Measurements from ENCODE around the gene THRB. TPM values are rescaled to one million over a fixed set of nuclear protein-coding genes. Genes with fewer than 3 reads are reported as not detected.

Gene THRB
- total and polyA plus RNA-seq, 9 of the 15 experiments (the other 6 are each of a cell fraction or from before 2014, with no cell fraction given): 1.7 to 14.9 (median 6.9) TPM

DNA sequence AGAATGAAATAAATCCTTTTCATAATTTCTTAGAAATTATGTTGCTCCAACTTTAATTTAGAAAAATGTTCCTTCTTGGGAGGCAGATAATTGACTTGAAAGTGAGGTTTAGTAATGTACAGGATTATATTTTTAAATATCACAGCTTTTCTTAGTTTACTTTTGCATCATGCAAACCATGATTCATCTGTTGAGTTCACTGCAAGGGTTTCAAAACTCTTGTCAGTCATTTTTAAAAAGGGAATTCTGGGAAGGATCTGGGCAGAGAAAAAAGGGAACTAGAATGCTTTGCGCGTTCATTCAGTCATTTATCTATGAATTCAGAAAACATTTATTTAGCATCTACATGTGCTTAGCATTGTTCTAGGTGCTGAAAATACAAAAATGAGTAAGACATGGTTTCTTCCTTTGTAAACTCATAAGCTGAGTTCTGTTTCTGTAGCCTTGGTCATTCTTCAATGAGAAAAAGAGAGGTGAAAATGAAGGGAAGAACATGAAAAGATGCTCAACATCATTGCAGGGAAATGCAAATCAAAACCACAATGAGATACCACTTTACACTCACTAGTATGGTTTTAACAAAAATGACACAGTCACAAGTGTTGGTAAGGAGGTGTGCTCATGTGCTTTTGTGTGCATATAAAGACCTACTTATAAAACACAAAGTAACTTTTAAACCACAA, 340.5 kb downstream of the THRB start (continued):
- TF ChIP-seq, protein P1, sequence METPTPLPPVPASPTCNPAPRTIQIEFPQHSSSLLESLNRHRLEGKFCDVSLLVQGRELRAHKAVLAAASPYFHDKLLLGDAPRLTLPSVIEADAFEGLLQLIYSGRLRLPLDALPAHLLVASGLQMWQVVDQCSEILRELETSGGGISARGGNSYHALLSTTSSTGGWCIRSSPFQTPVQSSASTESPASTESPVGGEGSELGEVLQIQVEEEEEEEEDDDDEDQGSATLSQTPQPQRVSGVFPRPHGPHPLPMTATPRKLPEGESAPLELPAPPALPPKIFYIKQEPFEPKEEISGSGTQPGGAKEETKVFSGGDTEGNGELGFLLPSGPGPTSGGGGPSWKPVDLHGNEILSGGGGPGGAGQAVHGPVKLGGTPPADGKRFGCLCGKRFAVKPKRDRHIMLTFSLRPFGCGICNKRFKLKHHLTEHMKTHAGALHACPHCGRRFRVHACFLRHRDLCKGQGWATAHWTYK (CRISPR knock-in tag; IDR thresholded peaks at IDR 0.05): no peak
- TF ChIP-seq ELF4 (CRISPR knock-in tag; IDR thresholded peaks at IDR 0.05) (no peak), DIDO1 (tag; IDR thresholded peaks at IDR 0.05; ENCODE audit: low read depth) (no peak), ZNF140 (CRISPR knock-in tag; IDR thresholded peaks at IDR 0.05) (no peak), GABPA (tag; conservative IDR thresholded peaks at IDR 0.05; ENCODE audit: low read depth) (no peak), NFE2L1 (tag; IDR thresholded peaks at IDR 0.05; ENCODE audit: borderline replicate concordance, low read depth) (no peak), CEBPB (tag; IDR thresholded peaks at IDR 0.05) (0 out of 2 replicates have a peak, but pooled peaks have one; percentile 13), ZNF197 (CRISPR knock-in tag; IDR thresholded peaks at IDR 0.05; ENCODE audit: low read depth) (no peak)
- TF ChIP-seq, protein P2, sequence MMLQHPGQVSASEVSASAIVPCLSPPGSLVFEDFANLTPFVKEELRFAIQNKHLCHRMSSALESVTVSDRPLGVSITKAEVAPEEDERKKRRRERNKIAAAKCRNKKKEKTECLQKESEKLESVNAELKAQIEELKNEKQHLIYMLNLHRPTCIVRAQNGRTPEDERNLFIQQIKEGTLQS (IDR thresholded peaks at IDR 0.05): peak; percentile 58; the same call in 1 of the 2 replicates
- TF ChIP-seq, protein P2 (CRISPR knock-in tag; conservative IDR thresholded peaks at IDR 0.05): no peak
- TF ChIP-seq, protein P3, sequence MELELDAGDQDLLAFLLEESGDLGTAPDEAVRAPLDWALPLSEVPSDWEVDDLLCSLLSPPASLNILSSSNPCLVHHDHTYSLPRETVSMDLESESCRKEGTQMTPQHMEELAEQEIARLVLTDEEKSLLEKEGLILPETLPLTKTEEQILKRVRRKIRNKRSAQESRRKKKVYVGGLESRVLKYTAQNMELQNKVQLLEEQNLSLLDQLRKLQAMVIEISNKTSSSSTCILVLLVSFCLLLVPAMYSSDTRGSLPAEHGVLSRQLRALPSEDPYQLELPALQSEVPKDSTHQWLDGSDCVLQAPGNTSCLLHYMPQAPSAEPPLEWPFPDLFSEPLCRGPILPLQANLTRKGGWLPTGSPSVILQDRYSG (tag; conservative IDR thresholded peaks at IDR 0.05; ENCODE audit: low read depth): no peak
- TF ChIP-seq, protein P4, sequence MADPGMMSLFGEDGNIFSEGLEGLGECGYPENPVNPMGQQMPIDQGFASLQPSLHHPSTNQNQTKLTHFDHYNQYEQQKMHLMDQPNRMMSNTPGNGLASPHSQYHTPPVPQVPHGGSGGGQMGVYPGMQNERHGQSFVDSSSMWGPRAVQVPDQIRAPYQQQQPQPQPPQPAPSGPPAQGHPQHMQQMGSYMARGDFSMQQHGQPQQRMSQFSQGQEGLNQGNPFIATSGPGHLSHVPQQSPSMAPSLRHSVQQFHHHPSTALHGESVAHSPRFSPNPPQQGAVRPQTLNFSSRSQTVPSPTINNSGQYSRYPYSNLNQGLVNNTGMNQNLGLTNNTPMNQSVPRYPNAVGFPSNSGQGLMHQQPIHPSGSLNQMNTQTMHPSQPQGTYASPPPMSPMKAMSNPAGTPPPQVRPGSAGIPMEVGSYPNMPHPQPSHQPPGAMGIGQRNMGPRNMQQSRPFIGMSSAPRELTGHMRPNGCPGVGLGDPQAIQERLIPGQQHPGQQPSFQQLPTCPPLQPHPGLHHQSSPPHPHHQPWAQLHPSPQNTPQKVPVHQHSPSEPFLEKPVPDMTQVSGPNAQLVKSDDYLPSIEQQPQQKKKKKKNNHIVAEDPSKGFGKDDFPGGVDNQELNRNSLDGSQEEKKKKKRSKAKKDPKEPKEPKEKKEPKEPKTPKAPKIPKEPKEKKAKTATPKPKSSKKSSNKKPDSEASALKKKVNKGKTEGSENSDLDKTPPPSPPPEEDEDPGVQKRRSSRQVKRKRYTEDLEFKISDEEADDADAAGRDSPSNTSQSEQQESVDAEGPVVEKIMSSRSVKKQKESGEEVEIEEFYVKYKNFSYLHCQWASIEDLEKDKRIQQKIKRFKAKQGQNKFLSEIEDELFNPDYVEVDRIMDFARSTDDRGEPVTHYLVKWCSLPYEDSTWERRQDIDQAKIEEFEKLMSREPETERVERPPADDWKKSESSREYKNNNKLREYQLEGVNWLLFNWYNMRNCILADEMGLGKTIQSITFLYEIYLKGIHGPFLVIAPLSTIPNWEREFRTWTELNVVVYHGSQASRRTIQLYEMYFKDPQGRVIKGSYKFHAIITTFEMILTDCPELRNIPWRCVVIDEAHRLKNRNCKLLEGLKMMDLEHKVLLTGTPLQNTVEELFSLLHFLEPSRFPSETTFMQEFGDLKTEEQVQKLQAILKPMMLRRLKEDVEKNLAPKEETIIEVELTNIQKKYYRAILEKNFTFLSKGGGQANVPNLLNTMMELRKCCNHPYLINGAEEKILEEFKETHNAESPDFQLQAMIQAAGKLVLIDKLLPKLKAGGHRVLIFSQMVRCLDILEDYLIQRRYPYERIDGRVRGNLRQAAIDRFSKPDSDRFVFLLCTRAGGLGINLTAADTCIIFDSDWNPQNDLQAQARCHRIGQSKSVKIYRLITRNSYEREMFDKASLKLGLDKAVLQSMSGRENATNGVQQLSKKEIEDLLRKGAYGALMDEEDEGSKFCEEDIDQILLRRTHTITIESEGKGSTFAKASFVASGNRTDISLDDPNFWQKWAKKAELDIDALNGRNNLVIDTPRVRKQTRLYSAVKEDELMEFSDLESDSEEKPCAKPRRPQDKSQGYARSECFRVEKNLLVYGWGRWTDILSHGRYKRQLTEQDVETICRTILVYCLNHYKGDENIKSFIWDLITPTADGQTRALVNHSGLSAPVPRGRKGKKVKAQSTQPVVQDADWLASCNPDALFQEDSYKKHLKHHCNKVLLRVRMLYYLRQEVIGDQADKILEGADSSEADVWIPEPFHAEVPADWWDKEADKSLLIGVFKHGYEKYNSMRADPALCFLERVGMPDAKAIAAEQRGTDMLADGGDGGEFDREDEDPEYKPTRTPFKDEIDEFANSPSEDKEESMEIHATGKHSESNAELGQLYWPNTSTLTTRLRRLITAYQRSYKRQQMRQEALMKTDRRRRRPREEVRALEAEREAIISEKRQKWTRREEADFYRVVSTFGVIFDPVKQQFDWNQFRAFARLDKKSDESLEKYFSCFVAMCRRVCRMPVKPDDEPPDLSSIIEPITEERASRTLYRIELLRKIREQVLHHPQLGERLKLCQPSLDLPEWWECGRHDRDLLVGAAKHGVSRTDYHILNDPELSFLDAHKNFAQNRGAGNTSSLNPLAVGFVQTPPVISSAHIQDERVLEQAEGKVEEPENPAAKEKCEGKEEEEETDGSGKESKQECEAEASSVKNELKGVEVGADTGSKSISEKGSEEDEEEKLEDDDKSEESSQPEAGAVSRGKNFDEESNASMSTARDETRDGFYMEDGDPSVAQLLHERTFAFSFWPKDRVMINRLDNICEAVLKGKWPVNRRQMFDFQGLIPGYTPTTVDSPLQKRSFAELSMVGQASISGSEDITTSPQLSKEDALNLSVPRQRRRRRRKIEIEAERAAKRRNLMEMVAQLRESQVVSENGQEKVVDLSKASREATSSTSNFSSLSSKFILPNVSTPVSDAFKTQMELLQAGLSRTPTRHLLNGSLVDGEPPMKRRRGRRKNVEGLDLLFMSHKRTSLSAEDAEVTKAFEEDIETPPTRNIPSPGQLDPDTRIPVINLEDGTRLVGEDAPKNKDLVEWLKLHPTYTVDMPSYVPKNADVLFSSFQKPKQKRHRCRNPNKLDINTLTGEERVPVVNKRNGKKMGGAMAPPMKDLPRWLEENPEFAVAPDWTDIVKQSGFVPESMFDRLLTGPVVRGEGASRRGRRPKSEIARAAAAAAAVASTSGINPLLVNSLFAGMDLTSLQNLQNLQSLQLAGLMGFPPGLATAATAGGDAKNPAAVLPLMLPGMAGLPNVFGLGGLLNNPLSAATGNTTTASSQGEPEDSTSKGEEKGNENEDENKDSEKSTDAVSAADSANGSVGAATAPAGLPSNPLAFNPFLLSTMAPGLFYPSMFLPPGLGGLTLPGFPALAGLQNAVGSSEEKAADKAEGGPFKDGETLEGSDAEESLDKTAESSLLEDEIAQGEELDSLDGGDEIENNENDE (IDR thresholded peaks at IDR 0.05; ENCODE audit: low read depth, low read length): no peak

Data from K562 (cell line).